Amygdala (tissue), 56 donors: ENCODE measurements around the gene SLC43A1.

Experiments
- DNase-seq, 56 donors: peaks; one replicate each; lab custom pipeline; 2025; lab: John Stamatoyannopoulos, UW

Gene SLC43A1

DNA sequence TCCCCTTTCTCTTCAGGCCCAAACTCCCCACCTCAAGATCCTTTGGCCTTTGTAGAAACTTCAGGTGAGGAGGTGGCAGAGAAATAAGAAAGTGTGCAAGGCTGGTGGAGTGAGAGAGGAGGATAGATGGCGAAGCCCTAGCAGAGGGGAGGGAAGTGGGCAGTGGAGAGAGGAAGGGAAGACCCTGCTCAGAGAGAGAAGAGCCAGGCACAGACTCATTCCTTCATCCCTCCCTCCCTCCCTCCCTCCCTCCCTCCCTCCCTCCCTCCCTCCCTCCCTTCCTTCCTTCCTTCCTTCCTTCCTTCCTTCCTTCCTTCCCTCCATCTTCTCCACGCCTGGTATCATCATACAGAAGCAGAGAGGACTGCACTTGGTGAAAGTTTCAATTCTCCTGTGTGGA, 34.2 kb downstream of the SLC43A1 start:
- DNase-seq: no peak

DNA sequence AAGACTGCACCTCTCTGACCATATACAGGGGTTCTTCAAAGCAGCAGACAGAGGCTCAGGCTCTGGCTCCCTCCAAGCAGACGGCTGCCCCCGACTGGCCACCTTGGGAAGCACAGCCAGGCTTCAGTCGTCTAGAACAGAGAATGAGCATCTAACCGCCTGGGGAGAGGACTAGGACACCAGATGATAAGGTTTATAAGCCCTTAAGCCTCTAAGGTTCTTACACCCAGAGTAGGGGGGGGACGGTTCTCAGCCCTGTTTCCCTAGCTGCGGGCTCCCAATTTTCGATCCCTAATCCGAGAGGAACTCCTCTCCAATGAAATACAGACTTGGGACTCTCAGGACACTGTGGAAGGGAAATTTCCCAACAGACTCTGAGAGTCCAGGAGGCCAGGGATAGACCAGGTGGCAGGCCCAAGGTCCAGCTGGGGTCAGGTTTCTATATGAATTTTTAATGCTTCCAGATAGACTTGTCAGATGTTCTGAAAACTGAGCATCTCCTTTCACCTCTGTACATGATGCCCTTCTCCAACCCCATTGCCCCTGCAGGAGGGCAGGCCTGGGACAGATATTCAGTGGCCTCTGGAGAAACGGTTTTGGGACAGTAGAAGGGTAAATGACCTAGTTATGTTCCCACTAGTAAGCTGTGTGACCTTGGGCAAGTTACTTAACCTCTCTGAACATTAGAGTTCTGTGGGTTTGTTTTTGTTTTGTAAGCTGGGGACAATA, 34.9 kb downstream of the SLC43A1 start:
- peak in 26 of 56 donors; percentile 11 to 63 (median 32) for DNase-seq

DNA sequence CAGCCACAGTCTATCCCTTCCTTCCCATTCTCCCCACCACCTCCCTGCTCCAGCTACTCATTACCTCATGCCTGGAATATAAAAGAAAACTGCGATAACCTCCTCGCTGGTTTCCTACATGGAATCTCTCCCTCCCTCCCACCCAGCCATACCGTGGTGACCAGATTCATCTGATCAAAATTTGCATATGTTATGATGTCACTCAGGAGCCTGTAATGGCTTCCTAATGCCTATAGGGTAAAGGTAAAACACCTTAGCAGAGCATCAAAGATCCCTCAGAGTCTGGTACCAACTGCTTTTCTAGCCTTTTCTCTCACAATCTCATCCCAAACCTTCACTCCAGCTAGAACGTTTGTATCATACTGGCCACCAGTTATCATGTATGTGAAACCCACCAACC, 35.6 kb downstream of the SLC43A1 start:
- peak in 1 of 56 donors; percentile 13 for DNase-seq

DNA sequence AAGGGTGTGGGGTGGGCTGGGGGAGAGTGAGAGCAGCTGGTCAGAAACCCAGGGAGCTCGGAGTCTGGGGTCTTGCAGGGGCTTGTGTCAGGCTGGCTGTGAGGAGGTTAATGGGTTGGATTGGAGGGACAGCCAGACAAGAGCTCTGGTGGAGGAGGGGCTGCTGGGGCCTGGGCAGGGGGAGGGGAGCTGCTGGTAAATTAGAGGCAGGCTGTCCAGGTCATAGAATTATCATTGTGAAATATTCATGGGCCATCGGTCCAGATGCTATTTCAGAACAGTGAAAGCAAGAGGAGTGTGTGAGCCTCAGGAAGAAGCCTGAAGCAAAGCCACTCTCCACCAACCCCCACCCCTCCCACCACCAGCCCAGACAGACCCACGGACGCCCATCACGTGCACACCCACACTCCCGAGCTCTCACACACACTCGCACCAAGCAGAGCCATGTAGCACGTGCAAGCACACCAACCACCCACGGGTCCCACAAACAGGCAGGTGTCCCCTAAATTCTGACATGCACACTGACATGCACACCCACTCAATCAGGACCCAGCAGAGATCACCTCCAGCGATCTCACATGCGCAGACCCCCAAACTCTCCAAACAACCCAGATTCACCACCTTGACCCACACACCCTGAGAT, 36.4 kb downstream of the SLC43A1 start:
- DNase-seq: peak in 1 of 56 donors; percentile 17

DNA sequence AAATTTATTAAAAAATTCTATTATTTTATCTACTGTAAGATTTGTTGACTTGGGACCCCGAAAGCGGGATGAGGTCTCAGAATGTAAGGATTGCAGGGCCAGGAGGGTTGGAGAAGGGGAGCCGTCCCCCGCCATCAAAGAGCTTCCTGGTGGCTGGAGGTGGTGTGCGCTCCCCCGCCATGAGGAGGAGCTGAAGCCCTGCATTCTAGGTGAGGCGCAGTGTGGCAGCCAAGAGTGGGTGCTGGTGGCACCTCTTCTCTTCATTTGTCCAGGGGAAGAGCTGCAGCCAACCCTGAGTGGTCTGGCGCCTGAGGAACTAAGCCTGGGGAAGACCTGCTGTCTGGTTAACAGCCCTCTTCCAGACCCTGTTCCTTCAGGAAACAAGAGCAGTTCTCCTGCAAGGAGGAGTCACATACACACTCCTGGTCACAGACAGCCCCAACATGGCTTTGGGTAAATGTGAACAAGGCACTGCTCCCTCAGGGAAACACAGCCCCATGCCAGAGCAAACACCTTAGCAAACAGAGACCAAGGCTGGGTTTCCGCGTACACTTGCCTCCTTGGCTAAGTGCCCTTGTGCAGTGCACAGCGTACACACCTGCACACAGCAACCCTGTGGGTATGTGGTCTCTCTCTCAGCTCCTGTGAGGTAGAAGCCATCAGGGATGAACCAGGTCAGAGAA, 37.9 kb downstream of the SLC43A1 start:
- DNase-seq: no peak

DNA sequence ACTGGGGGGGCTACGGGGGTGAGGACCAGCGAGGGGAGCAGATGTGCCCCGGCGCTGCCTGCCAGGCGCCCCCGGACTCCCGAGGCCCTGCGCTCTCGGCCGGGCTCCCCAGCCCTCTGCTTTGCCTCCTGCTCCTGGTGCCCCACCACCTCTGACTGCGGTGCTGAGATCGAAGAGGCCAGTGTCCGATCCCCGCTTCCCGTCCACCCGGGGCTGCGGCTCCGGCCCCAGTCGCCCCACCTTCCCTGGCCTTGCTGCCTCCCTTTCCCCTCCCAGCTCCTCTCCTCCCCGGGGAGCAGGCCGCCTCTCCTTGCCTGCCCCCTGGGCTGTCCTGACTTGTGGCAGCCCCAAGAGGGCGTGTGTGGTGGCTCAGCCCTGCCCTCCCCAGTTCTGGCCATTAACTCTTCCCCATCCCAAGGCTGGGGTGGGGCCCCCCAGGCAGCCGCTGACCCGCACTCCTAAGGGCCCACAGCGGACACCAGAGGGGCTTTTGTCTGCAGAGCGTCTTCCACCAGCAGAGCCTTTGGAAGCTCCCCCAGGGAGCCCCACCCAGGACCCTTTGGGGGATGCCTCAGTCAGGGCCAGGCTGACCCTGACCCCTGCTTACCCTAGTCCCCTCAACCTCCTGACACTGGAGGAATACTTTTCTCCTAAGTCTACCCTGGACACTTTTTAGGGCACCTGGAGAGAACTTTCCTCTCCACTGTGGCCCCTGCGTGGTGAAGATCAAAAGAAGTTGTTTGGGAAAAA, 38.6 kb downstream of the SLC43A1 start:
- no peak for DNase-seq

DNA sequence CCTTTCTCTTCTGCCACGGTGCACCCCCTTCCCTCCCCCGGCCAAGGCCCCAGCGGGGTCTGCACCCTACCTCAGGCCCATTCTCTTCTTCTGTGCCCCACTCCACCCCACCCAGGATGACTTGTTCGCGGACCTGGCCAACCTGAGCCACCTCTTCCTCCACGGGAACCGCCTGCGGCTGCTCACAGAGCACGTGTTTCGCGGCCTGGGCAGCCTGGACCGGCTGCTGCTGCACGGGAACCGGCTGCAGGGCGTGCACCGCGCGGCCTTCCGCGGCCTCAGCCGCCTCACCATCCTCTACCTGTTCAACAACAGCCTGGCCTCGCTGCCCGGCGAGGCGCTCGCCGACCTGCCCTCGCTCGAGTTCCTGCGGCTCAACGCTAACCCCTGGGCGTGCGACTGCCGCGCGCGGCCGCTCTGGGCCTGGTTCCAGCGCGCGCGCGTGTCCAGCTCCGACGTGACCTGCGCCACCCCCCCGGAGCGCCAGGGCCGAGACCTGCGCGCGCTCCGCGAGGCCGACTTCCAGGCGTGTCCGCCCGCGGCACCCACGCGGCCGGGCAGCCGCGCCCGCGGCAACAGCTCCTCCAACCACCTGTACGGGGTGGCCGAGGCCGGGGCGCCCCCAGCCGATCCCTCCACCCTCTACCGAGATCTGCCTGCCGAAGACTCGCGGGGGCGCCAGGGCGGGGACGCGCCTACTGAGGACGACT, 39.3 kb downstream of the SLC43A1 start:
- peak in 1 of 56 donors; percentile 37 for DNase-seq

DNA sequence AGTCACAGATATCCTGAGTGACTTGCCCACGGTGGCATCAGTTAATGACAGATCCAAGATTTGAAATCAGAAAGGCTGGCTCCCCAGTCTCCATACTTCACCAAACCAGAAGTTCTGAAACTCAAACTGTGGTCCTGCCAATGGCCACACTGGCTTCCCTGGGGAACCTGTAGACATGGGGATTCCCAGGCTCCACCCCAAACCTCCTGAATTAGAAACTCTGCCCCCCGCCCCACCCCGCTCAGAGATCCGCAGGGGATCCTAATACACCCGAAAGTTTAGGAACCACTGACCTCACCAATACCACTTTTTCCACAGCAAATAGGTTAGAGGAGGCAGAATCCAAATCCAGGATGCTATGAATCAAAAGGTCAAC, 39.8 kb downstream of the SLC43A1 start:
- no peak for DNase-seq

DNA sequence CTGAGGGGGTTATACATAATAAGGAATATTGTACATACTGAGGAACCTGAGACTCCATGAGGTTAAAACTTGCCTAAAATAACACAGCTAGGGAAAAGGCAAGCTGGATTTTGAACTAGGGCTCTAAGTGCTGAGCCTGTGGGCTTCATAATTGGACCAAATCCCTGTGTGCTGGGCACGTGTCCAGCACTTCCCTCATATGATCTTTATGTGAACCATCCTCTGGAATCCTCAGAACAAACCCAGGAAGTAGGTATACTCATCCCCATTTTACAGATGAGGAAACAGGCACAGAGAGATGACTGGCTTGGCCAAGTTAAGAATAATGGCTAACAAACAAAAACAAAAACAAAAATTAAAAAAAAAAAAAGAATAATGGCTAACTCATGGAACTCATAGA, 40.3 kb downstream of the SLC43A1 start:
- no peak for DNase-seq

DNA sequence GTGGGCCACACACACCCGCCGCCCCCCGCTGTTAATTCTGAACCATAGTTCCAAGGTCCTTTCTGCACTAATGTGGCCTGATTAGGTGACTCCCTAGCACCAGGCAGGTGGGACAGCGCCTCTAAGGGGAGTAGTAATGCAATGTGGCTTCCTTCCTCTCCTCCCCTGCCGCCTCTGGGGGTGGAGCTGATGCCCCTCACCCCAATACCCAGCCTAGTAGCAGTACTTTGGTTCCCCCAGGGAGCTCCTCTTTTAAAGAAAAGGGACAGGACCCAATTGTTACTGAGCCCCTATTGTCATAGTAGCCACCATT, 40.7 kb downstream of the SLC43A1 start:
- no peak for DNase-seq

DNA sequence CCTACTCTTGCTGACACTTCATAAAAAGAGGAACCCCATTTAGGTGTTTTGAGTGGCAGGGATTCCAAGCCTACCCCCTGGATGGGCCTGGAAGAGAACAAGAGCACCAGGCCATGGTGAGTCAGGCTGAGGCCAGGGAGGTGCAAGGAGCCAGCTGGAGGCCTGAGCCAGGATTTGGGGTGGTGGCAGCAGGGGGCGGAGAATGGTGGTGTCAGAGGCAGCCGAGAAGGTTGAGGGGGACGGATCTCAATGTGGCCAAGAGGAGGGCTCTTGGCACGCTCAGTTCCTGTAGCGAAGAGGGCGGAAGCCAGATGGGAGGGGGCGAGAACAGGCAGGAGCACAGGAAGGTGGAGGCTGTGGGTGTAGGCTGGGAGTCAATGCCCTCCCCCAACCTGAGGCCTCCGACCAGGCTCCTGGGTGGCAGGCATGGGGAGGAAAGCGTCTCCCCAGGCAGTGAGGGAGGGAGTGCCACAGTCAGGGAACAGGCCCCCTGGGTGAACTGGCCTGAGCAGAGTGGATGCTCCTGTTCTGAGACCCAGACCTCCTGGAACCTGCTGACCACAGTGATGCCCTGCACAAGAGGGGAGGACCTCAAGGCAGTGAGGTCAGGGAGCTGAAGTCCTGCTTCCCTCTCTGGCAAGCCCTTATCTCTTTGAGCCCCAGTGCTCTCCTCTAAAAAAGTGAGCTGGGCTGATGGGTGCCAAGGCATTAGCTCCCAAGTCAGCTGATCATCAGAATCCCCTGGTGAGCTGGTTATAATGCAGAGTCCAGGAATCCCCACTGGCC, 41.3 kb downstream of the SLC43A1 start:
- DNase-seq: peak in 1 of 56 donors; percentile 24

DNA sequence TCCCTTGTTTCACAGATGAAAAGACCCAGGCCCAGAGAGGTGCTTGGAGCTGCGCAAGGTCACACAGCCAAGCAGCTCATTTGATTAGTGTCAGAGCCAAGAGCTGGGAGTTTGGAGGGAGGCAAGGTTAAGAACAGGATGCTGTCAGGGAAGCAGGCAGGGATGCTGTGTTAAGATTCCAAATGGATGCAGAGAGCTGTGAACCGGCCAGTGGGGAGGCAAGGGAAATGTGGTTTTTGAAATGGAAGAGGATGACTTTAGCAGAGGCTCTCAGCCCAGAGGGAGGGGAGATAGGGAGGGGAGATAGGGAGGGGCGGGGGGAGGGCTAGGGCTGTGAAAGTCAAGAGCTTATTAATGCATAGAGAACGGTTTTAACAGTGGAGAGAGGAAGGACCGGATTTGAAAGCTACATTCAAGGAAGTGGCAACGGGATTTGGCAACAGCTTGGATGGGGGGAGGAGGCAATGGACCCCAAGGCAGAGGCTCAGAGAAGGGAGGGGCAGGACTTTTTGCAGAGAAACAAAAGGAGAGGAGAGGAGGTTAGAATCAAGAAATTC, 42.1 kb downstream of the SLC43A1 start:
- DNase-seq: no peak

DNA sequence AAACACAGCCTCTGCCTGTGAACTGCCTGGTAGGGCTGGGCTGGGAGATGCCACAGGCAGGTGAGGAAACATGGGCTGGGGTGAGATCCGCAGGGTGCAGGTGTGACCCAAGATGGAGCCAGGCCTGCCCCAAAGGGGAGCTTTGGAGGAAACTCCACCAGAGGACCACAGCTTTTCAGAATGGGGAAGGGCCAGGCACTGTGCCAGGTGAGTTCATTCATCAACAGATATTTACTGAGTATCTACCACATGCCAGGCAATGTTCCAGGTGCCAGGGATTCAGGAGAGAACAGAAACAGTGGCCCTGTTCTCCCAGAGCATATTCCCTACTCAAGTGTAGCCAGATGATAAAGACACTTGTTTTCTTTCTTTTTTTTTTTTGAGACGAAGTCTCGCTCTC, 44.0 kb downstream of the SLC43A1 start:
- DNase-seq: no peak

DNA sequence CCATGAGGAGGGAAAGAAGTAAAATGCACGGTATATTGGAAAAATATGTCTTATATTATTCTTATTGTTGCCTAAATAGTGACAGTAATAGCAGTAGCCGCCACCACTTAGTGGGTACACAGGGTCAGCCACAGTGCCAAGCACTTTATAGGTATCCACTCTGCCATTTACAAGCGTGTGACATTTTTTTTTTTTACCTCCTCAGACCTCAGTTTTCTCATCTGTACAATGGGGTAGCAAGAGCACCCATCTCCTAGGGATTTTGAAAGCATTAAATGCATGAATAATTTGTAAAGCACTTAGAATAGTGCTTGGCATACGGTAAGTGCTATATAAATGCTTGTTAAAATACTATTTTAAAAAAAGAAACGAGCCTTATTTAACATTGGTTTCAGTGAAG, 46.2 kb downstream of the SLC43A1 start:
- DNase-seq: no peak

DNA sequence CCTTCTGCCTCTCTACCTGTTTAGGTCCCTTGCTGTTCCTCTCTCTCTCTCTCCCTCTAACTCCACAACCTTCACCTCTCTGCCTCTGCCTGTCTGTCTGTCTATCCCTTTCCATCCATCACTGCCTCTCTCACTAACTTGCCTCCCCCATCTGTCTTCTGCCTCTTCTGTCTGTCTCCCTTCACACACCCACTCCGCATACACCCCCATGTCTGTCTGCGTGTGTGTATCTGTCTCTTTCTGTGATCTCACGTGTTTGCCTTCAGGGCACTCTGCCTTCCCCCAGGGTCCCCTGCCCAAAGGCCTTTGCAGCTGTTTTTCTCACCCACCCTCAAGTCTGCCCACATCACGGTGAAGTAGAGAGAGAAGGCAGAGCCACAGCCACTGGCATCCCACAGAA, 47.2 kb downstream of the SLC43A1 start:
- DNase-seq: peak in 1 of 56 donors; percentile 14

DNA sequence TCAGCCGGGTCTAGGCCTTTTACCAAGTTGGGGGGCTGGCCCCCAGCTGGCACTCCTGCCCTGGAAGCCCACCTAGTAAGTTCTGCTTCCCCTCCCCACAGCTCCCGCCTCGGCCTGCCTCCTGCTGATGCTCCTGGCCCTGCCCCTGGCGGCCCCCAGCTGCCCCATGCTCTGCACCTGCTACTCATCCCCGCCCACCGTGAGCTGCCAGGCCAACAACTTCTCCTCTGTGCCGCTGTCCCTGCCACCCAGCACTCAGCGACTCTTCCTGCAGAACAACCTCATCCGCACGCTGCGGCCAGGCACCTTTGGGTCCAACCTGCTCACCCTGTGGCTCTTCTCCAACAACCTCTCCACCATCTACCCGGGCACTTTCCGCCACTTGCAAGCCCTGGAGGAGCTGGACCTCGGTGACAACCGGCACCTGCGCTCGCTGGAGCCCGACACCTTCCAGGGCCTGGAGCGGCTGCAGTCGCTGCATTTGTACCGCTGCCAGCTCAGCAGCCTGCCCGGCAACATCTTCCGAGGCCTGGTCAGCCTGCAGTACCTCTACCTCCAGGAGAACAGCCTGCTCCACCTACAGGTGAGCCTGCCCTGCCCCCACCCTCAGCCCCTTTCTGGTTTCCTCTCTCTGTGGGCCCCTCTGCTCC, 47.9 kb downstream of the SLC43A1 start:
- DNase-seq: no peak

DNA sequence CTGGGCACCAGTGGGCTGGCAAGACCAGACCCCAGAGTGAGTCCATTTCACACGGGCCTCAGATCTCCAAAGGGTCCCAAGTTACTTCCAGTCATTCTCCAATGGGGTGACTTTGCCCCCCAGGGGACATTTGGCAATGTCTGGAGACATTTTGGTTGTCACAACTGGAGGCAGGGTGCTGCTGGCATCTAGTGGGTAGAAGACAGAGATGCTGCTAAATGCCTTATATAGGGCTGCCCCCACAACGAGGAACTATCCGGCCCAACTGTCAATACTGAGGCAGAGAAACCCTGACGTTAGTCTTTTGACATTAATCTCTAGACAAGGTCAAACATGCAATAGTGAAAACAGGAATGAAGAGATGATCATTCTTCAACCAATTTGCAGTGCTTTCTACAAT, 48.8 kb downstream of the SLC43A1 start:
- no peak for DNase-seq

DNA sequence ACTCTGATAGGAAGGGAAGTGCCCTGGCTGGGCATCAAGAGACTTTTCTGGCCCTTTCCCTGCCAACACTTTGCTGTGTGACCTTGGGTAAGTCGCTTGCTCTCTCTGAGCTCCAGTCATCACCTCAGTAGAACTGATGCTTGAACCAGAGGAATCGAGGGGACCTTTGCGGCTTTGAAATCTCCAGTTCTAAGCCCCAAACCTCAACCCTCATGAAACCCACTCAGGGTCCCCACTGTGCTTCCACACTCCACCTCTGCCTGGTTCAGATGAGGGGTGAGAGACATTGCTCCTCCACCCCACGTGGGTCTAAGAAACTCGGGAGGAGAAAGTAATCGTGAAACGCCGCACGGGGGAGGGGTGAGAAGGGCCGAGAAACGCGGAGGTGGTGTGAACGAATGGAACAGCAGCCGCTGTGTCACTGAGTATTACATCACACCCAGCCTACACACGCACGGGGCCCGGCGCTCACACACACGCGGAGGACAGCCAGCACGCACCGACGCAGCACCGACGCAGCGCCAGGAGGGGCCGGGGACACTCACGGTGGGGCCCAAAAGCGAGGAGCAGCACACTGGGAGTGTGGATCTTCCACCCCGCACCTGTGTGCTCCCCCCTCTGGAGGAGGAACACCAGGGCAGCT, 50.8 kb downstream of the SLC43A1 start:
- peak in 26 of 56 donors; percentile 22 to 84 (median 52) for DNase-seq
